HG03575 (cell line): ENCODE results near the gene GPR61.

Experiments used
- ATAC-seq: cut with Tn5 transposase; IDR thresholded peaks from one replicate; pipeline ENCODE4 v1.9.1; 2021; ENCODE audit not compliant: unreplicated experiment, insufficient number of reproducible peaks, low FRiP score; ENCODE audit errors: extremely low read depth

Gene GPR61

DNA sequence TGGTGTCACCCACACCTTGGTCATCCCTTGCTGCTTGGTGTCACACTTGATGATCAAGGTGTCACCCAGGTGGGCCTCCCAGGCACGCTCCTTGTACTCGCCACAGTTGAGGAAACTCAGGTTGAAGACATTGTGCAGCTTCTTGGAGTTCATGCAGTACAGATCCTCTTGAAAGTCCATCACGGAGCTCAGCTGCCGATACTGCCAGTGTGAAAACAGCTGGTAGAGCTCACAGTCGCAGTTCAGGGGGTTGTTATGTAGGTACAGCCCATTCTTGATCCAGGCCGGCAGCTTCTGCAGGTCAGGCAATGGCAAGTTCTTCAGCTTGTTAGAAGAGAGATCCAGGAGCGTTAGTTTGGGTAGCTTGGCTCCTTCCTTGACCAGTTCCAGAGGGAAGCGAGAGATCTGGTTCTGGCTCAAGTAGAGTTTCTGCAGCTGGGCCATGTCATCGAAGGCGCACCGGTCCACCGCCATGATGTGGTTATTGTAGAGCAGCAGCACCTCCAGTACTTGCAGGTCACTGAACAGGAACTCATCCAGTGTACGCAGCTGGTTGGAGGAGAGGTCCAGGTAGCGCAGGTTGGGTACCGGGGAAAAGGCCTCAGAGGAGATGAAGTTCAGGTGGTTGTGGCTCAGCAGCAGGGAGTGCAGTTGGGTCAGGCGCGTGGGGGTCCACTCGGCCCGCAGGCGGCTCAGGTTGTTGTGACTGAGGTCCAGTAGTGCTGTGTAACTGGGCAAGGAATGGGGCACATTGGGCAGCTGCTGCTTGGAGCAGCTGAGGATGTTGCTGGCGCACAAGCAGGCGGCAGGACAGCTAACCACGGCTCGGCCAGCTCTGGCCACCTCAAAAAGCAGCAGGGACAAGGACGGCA, 31.4 kb upstream of the GPR61 start:
- no peak for ATAC-seq

DNA sequence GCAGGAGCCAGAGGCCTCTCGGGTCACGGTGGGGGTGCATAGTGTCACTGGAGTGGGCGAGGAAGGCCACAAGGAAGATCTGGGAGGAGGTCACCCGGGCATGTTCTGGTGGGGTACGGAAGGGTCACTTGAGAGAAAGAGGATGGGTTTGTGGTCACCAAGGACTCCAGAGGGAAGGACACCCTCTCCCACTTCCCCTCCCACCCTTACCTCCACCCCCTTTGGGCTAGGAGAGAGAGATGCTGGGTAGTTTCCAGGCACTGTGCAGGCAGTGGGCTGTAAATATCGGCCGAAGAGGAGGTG, 30.8 kb upstream of the GPR61 start:
- no peak for ATAC-seq

DNA sequence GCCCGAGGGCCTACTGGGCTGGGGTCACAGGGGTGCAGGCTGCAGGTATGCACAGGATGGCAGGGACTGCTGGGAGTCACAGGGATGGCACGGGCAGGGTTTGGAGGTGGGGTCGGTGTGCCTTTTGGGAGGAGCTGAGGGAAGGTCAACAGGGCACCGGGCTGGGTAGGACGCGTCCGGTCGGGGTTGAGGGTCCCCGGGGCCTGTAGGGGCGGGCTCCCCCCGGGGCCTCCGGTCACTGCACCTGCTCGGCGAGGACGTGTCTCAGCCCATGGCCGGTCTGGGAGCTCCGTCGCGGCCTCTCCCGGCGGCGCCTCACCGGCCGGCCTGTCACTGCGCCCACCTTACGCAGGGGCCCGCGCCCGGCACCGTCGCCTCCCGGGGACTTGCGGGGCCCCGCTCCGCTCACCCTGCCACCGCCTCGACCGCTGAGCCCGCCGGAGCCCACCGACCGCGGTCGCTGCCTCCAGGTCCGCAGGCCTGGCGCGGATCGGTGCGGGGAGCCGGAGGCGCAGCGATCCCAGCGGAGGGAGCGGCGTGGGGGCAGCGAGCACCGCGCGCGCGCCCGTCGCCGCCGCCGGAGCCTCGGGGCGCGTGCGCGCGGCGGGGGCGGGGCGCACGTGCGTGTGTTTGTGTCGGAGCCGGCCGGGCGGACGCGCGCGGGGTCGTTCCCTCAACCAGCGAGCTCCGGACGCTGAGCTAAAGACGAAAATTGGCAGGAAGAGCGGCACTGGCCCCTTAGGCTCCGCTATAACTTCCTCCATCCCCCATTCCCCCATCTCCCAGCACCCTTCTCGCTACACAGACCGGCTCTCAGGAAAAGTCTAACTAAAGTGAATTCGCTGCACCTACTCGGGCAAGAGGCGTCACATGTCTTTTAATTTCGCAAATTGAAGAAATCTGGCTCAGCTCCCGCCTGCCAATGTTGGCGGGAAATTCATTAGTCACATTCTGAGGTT, 30.2 kb upstream of the GPR61 start, which contains the start of gene AMIGO1:
TSS of gene AMIGO1 (minus strand) at position 552 of the 959 bp plus-strand sequence. CDS start 815 bp downstream, outside the sequence.
- no peak for ATAC-seq

GRCh38 chr1:109513110-109513710, 26.5 kb upstream of the GPR61 start:
- no peak for ATAC-seq

DNA sequence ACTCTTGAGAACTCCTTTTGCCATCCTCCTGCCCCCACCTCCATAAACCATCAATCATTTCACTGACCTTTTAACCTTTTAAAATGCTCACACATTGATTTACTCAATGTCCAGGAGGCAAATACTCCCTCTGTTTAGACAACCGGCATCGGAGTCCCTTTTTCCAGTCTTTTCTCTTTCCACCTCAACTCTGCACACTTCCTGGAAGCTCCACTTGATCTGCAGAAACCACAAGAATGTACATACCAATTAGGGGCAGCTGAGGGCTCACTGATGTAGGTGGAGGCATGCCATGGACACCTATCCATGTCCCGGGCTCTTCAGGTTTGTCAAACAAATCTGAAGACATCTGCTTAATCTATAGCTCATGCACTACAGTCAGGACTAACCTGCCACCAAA, 24.8 kb upstream of the GPR61 start:
- ATAC-seq: no peak

GRCh38 chr1:109516872-109517271, 22.8 kb upstream of the GPR61 start:
- no peak for ATAC-seq

GRCh38 chr1:109517337-109517736, 22.3 kb upstream of the GPR61 start:
- no peak for ATAC-seq

DNA sequence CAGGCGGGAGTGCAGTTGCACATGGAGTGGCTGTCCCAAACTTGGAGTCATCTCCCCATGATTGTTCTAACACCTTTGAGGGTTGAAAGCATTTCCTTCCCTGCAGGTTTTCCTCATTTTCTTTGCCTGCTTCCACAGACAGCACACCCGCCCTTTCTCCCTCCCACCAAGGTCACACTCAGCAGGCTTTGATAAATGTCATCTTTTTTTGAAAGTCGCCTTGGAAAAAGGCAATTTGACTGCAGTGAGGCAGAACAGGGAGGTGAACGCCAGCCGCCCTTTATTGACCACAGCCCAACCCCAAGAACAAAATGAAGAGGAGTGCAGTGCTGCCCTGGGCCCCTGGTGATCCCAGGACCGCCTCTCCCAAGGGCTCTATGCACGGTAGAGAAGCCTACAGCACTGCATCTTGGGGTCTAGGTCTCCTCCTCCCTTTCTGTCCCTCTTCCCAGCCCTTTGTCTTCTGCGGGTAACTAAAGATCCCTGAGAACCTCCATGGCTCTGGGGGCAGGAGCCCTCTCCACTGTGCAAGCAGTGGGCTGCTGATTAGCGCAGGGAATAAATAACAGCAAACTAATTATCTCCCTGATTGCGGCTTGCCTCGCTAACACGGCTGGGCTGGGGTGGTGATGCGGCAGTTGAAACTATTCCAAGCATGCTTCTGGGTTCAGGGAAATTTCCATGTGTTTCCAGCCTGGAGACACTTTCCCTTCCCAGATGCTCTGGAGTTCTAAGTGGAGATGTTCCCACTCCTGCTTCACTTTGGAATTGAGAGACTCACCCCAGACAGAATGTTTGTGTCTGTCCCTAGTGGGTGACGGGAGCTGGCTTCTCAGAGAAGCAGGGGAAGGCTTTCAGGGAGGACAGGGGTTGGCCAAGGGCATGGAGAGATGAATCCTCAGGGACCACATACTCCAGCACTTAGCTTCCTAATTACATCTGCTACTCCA, 18.4 kb upstream of the GPR61 start:
- ATAC-seq: no peak

DNA sequence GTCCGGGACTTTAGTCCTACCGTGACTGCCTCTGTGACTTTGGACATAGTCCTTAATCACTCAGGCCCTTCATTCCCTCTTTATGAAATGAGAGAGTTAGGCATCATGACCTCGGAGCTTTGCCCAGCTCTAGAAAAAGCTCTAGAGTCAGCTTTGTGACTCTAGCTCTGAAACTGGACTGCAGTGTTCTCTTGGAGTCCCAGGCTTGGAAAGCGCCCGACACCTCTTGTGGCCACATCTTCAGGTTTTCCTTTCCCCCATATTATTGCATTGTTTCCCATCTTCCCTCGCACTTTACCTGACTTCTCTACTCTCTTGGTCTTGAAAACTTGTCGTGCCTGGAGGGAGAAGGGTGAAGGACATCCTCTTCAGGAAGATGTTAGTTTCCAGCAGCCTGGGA, 17.6 kb upstream of the GPR61 start:
- no peak for ATAC-seq

- ATAC-seq: no peak
These were observed 16.0 kb upstream of the GPR61 start for GRCh38 chr1:109523706-109524105.

DNA sequence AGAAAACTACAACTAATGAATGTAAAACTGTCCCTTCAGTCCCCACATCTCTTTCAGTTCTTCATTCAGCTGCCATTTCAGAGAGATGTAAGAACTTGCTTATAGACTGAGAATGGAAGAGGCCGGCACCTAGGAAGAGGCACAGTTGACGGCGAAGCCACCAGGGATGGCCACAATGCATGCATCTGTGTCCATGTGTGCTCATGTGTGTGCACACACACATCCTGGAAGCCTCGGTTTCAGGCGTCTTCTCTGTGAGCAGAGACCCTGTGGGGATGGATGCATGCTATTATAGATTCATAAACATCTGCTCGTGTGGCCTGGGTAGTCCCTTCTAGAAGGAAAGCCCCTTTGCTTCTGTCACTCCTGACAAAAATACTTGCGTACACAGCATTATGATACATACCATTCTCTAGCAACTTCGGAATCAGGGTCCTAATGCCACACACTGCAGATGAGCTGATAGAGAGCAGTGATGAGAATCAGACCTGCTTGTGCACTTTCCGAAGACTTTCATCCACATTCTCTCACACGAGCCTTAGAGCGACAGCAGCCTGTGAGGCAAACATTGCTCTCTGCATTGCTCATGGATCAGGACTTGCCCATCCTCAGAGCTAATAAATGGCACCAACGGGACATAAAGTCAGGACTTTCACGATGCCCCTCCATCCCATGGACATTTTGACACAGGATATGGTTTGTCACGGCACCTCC, 12.4 kb upstream of the GPR61 start:
- no peak for ATAC-seq

DNA sequence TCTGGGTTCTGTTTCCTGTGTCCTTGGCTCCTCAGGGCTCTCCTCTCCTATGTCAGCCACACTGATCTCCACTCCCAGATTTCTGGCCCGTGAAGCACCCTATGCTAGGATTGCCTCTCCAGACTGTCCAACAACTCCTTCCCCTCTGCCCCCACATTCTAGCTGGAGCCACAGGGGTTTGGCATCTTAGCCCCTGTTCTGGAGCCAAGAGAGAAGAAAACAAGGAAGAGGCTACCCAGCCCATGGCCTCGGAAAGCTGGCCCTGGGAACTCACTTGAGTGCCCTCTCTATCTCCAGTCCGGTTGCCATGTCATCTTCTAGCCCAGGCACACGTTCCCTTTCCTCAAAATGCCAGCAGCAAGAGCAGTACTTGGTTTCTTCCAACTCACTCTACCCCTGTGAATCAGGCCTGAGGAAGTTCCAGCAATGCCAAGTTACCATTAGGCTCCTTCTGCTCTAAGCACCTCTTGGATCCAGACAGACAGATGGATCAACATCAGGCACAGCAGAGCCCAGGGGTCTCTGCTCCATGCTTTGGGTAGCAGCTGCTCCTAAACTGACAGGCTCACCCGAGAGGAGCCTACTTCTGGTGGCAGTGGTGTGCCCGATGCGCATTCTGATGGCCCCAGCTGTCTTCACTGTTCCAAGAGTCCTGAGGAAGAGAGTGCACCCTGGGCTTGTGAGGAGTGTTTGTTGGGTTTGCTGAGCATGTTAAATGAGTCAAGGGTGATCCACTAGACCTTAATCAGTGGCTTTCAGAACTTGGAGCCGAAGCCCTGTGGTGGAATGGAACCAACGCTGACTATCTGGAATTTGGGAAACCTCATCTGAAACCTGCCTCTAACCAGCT, 11.6 kb upstream of the GPR61 start:
- ATAC-seq: no peak

DNA sequence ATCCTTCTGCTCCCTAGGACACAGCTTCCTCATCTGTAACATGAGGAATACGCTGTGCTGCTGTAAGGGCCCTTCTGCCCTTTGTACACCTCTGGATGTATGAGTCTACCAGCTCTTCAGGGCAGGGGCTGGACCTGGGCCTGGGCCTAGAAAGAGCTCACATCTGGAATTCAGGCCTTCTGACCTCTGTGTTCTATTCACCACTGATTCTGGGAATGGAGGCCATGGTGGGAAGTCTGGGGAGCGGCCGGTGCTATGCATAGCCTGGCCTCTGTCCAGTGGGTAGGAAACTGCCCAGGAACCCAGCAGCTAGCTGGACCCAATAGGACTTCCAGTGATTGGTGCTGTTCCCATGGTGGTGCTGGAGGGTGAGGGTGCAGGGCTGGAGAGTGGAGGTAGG, 11.0 kb upstream of the GPR61 start:
- no peak for ATAC-seq

DNA sequence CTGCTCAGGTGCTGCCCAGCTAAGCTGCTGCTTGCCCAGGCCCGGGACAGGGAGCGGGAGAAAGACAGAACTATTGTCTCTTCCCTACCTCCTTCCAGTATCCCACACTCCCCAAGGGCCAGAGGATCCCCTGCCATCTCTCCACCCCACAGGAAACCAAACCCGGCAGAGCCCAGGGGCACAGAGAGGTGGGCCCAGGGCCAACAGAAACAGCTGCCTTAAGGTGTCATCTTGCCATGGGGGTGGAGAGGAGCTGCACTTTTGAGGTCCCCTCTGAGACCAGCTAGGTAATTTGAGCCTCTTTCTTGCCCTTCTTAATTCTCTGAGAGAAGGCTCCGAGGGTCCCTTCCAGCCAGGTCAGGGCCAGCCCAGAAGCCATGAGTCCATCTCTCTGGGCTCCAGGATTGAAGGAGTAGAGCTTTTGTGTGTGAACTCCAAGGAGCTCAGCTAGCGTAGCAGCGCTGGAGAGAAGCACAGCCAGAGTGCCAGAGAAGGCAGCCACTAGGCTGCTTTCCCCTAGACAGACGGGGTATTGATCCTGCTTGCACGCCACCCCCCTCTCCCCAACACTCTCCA, 9.7 kb upstream of the GPR61 start:
- no peak for ATAC-seq

DNA sequence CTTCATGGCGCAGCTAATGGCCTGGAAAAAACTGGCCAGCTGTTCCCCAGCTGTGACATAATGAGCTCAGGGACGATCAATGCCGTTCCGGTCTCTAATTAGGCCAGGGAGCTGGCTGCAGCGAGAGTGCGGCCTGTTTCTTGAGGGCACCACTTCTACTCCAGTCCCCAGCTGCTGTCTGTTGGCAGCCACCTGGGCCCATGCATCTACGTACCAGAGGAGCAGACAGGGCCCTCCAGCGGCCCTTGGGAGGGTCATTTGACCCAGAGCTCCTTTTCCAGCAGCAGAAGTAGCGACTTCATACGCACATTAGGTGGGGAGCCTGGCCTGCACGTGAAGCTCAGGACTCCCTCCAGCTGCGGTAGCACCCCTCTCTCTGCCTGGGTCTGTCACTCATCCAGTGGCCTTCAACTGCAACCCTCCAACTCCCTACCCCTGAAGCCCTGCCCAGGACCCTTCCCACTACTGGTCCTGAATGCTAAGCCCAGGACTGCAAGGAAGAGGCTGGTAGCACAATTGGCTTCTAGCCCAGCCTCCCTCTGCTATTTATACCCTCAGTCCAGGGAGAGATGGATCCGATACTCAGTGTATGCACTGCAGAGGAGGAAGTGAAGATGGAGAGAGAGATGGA, 9.1 kb upstream of the GPR61 start:
- no peak for ATAC-seq

- ATAC-seq: no peak
These were observed 8.3 kb upstream of the GPR61 start for GRCh38 chr1:109531380-109531779.
